GM18502 (cell line): Measurements from ENCODE around the gene TUSC7.

Source experiments
- ATAC-seq: cut with Tn5 transposase; IDR thresholded peaks from one replicate; pipeline ENCODE4 v1.9.1; 2021; ENCODE audit warnings: mild to moderate bottlenecking; ENCODE audit not compliant: unreplicated experiment, poor library complexity

Gene TUSC7

GRCh38 chr3:116709479-116709878 is at the start of gene TUSC7:
Gene TUSC7, plus strand, starts transcription at chr3:116709779.
- ATAC-seq: no peak

DNA sequence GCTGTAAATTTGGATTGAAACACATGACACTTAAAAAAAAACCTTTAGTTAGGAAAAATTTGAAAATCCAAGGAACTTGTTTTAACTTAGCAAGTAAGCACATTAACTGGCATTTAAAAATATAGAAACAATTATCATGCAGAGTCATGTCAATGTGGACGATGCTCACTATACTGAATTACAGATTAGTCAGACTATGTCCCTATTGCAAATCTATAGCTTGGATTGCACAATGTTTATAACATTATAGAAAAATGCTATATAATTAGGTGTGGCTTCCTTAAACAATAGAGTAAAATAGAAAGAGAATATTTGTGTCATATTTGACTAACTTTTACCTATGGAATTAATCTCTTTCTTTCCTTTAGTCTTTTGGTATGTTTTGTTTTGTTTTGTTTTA is 48.4 kb upstream of the TUSC7 start:
- ATAC-seq: no peak

GRCh38 chr3:116663161-116664110 is 46.1 kb upstream of the TUSC7 start:
- ATAC-seq: no peak

DNA sequence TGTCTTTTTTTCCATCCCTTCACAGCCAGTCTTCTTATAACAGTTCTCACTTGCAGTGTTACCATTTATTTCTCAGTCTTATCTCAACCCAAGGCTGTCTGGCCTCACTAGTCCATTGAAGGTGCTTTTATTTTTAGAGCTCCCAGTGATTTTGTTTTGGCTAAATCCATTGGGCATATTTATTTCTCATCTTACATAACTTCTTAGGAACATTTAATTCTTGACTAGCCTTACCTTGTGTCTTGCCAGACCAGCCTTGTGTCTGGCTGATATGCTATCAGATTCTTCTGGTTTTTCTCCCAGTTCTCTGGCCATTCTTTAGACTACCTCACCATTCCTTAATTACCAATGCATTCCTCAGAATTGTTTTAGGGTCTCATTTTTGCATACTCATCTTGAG is 42.3 kb upstream of the TUSC7 start:
- no peak for ATAC-seq

DNA sequence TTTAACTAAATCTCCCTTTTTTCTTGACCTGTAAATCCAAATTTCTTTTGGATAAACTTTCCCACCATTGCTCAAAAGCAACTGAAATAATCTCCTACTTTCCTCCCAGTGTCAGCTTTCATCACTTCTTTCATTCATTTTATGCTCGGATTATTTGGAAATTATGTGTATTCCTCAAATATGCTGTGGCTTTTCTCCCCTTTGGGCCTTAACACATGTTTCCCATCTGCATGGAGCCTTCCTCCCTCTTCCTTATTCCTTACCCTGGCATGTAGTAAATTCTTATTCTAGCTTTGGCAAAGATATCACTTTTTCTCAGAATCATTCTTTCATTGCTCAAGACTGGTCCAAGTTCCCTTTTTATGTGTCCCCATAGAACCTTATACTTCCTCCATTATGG is 41.8 kb upstream of the TUSC7 start:
- ATAC-seq: no peak

DNA sequence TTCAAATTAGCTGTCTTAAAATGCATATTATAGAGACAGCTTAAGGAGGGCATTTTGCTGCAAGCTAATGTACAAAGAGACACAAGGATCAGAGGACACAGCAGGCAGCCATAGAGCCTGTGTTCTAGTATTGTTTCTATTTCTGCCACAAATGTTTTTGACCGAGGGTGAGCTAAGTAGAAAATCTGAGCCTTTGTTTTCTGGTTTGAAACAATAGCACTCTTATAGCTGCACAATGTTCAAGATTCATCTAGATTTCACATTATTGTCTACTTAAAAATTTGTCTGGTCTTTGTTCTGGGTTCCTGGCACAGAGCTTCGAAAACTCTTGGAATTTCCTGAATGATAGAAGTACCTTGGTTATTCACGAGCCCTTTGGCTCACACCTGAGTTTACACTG is 40.0 kb upstream of the TUSC7 start:
- no peak for ATAC-seq

DNA sequence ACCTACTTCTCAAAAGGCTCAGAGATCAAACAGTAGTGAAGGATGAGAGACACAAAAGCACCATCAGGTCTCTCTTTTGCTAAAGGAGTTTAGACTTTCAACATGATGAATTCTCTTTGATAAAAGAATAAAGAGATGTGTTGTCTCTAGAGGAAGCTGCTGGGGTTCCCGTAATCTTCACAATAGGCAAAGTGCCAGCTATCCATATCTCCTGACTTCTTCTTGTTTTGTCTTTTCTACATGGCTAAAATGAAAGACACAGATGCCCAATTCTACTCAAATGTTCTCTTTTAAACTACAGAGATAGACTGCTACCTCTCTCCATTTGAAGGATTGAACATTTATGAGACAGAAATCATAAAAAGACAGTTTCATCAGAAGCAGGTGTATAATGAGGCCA is 38.4 kb upstream of the TUSC7 start:
- no peak for ATAC-seq

- ATAC-seq: no peak
Measured at GRCh38 chr3:116678853-116679252, 30.7 kb upstream of the TUSC7 start.

DNA sequence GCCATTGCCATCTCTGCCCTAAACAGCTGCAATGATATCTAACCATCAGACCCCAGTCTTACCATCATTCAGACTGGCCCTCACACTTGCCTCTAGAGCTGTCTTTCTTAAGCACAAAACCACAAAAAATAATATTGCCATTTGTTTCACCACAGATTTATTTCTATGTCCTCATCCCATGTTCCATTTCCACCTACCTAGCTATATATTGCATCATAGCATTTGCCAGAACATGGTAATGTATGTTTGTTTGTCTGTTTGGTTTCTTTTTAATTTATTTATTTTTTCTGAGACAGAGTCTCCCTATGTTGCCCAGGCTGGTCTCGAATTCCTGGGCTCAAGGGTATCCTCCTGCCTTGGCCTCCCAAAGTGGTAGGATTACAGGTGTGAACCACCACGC is 18.5 kb upstream of the TUSC7 start:
- ATAC-seq: no peak

DNA sequence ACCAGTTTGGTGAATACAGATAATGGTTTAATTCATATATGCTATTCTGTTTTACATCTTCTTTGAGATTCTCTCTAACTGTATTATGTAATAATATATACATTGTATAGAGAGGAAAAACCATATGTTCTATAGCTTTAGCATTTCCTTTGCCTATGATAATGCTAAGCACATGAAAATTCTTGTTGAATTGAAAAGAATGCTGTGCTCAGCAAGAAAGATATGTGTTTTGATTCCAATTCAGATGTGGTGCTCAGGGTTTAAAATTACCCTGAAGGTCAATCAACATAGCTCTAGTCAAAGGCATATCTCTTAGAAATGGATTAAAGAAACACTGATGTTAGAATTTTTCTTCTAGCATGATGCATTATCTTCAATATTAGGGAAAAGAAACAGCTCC is 8.5 kb upstream of the TUSC7 start:
- ATAC-seq: no peak

GRCh38 chr3:116702334-116702733 is 7.2 kb upstream of the TUSC7 start:
- ATAC-seq: no peak

GRCh38 chr3:116707531-116707930 is 2.0 kb upstream of the TUSC7 start:
- no peak for ATAC-seq

DNA sequence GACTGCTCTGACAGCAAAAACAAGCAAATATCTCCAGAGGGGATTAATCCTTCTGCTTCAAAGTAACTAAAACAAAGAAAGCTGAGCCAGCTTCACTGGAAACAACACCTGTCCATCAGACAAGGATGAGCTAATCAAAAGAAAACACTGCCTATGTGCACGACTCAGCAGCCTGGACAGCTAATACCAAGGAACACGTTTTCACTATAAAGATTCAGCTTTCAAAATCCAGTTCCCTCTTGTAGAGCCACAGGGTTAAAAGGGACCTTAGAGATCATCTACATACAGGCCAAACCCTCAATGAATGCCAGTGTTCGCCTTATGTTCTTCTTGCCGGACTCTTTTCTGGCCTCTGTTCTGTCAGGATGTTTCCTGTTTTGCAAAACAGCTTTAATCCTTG is 6.9 kb downstream of the TUSC7 start:
- no peak for ATAC-seq

DNA sequence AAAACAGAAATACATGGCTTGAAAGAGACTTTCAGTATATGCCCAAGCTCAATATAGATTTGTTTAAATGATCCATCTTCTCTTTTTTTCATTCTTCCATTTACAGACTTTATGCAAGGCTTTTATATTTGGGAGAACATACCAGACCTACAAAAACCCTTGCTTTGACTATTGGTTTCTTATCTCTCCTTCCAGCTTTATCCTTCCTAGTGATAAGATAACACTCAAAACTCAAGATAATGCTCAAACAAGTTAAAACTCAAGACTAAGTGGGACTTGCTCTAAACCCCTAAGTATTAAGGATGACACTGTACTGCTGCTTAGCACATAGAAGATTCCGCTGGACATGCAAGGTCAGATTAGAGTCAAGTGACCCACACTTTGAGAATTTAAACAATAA is 8.0 kb downstream of the TUSC7 start:
- ATAC-seq: no peak

DNA sequence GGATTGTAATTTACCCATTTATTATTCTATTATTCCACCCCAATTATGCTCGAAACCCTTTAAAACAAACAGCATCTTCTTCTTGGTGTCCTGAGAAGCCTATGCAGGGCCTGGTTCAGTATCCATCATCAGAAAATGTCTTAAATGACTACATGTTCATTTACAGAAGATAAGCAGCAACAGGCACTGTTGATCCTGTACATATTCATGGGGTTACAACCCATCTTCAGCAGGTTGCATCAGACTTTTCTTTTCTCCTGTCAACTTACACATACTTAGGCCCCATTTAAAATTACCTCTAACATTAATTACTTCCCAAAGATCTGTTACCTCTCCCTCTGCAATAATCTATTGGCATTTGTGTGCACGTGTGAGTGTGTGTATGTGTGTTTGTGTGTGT is 18.9 kb downstream of the TUSC7 start:
- no peak for ATAC-seq

- ATAC-seq: no peak
Measured at GRCh38 chr3:116734243-116734642, 24.7 kb downstream of the TUSC7 start.

GRCh38 chr3:116739678-116740077 is 30.1 kb downstream of the TUSC7 start:
- ATAC-seq: no peak

- no peak for ATAC-seq
Measured at GRCh38 chr3:116740293-116740692, 30.7 kb downstream of the TUSC7 start.

DNA sequence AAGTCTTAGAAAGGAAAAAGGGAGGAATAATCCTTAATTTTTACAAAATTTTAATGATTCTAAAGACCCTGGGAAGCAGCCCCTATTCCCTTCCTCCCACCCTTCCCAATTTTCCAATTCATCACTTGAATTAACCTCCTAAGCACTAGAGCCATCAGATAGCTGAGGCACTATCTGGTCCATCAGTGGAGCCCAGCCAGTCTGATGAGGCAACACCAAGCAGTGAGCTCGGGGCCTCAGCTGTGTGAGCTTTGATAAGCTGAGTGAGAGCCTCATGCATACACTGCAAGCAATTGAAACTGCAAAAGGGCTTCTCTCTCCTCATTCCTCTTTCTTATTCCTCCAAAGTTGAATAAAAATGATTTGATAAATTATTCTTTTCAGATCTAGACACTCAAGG is 31.9 kb downstream of the TUSC7 start:
- ATAC-seq: no peak

- ATAC-seq: no peak
Measured at GRCh38 chr3:116743062-116743461, 33.5 kb downstream of the TUSC7 start.

DNA sequence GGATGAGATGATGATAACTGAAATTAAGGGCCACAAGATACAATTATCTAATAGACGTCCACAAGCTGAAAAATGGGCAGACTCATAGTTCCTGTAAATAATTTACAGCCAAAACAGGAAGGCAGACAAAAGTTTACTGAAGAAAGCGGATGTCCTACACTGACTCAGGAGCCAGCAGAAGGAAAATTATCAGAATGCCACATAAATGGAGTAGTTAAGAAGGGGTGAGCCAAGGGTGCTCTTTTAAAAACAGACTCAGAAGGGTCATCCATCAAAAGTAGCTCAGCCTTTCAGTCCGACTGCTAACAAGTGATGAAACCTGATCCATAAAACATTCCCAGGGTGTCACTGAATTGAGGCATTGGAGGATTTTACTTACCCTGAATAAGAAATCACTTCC is 39.8 kb downstream of the TUSC7 start:
- no peak for ATAC-seq

DNA sequence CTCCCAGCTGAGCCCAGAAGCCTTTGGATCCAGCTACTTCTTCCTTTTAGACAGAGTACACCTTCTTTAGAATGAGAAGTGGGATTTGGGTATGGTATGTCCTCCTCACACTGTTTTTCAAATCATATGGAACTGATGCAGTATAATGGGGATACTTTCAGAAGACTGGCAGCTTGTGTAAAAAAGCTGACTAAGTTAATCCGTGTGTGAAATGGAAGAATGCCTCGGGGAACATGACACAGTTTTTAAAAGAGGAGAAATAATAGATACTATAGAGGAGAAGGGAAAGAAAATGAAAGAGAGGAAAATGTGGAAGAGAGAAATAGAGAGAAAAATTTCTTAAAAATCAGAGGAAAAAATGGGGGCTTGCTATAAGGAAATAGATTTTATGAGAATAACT is 47.7 kb downstream of the TUSC7 start:
- ATAC-seq: no peak
